ENCODE data around the gene CLIC6. TPM values are rescaled to one million over a fixed set of nuclear protein-coding genes. Genes with fewer than 3 reads are reported as not detected.

The CLIC6 gene
- total and polyA plus RNA-seq, 2 of the 4 experiments (the other 2 are of a cell fraction), result not detected

GRCh38 chr21:34670962-34671348, 2.2 kb downstream of the CLIC6 start:
- Histone ChIP-seq H3K4me3 (ENCODE audit: insufficient read depth, low read depth, low read length) (no peak overlapping the region), H3K79me1 (ENCODE audit: low read depth in 1 of 2, low read length in 2 of 2) (no peaks in the 10 kb centered on the region), H3K23ac (ENCODE audit: low read depth, low read length) (no peak overlapping the region), H2AFZ (replicated peaks; ENCODE audit: low read length, poor library complexity) (no peak overlapping the region), H3K9ac (ENCODE audit: low read depth, low read length) (no peak overlapping the region), H4K20me1 (ENCODE audit: insufficient read depth, low read length) (no peaks in the 10 kb centered on the region), H3K9me1 (ENCODE audit: insufficient read depth, low read length) (no peaks in the 10 kb centered on the region), H2AK9ac (replicated peaks; ENCODE audit: low read depth, low read length, poor library complexity) (no peak overlapping the region), H3K56ac (ENCODE audit: extremely low read depth, insufficient read depth, low read length) (no peak overlapping the region), H2BK120ac (ENCODE audit: low read depth, low read length) (no peak overlapping the region), H3K27ac (ENCODE audit: insufficient read depth, low read length) (no peak overlapping the region), H4K91ac (ENCODE audit: insufficient read depth, low read depth, low read length) (no peak overlapping the region), H3K9me3 (ENCODE audit: control insufficient read depth, insufficient read depth, low read length) (peaks cover 9% of the 10 kb centered on the region; the same call in 1 of the 2 replicates), H4K8ac (ENCODE audit: low read depth in 2 of 2, low read length in 2 of 2) (no peak overlapping the region), H3K36me3 (ENCODE audit: control insufficient read depth, insufficient read depth, low read length) (no peaks in the 10 kb centered on the region), H3K4ac (ENCODE audit: low read depth, low read length) (no peak overlapping the region), H3K27me3 (ENCODE audit: control insufficient read depth, insufficient read depth, low read length) (peaks cover 85% of the 10 kb centered on the region), H2AK5ac (ENCODE audit: low read depth, low read length) (no peak overlapping the region), H3K4me1 (ENCODE audit: control insufficient read depth, insufficient read depth, low read length) (peaks cover 8% of the 10 kb centered on the region; the same call in 1 of the 2 replicates), H4K5ac (ENCODE audit: low read depth, low read length) (no peak overlapping the region), H2BK20ac (ENCODE audit: low read depth, low read length) (no peak overlapping the region), H3K14ac (replicated peaks; ENCODE audit: low read depth, low read length) (no peak overlapping the region), H3K18ac (ENCODE audit: low read depth, low read length) (no peak overlapping the region), H2BK5ac (ENCODE audit: low read depth, low read length, poor library complexity, severe bottlenecking) (no peak overlapping the region), H3K4me2 (ENCODE audit: low read depth, low read length) (no peak overlapping the region), H2BK15ac (ENCODE audit: low read depth, low read length) (no peak overlapping the region)
- ChIA-PET CTCF (interaction anchor here (0.6 to 0.9 kb wide), 3 partner anchors 16 to 370 kb away, joined by 3 to 7 read pairs (median 4); no protein-coding TSS in a partner anchor), POLR2A (ENCODE audit: unreplicated experiment) (no interaction called here)
- no peak for DNase-seq
- no TSS peak for BruUV-seq (replicated peaks)
- in situ Hi-C loops (cut with MboI; ENCODE audit: low sequenced_read_pairs), result no loop called here
- dilution Hi-C loops (cut with HindIII; ENCODE audit: low sequenced_read_pairs, unreplicated experiment), result no loop called here
- no peak for ATAC-seq (ENCODE audit: low read depth)
- intact Hi-C loops (cut with micrococcal nuclease), result no loop called here
- TF ChIP-seq MAZ (IDR thresholded peaks at IDR 0.05; ENCODE audit: borderline replicate concordance, low read depth, low read length), result no peak
- no peak for TF ChIP-seq SMC3 (IDR thresholded peaks at IDR 0.05; ENCODE audit: low read depth, low read length)
- no peak for TF ChIP-seq MAFK (IDR thresholded peaks at IDR 0.05; ENCODE audit: low read depth, low read length)
- no peak for TF ChIP-seq MXI1 (IDR thresholded peaks at IDR 0.05; ENCODE audit: borderline replicate concordance, low read depth, low read length)
- TF ChIP-seq BHLHE40 (IDR thresholded peaks at IDR 0.05; ENCODE audit: low read depth, low read length), result no peak
- no peak for TF ChIP-seq USF2 (IDR thresholded peaks at IDR 0.05; ENCODE audit: low read depth, low read length)
- TF ChIP-seq CTCF (conservative IDR thresholded peaks at IDR 0.05; ENCODE audit: low read depth, low read length), result no peak
- TF ChIP-seq NFE2L2 (IDR thresholded peaks at IDR 0.05; ENCODE audit: low read depth, low read length), result no peak
- no peak for TF ChIP-seq RCOR1 (IDR thresholded peaks at IDR 0.05; ENCODE audit: insufficient replicate concordance, low read length)
- TF ChIP-seq POLR2A (IDR thresholded peaks at IDR 0.05; ENCODE audit: low read depth, low read length), result no peak
- TF ChIP-seq CEBPB (IDR thresholded peaks at IDR 0.05; ENCODE audit: low read depth, low read length), result no peak
- TF ChIP-seq RAD21 (IDR thresholded peaks at IDR 0.05; ENCODE audit: low read length), result no peak
- TF ChIP-seq ELK1 (IDR thresholded peaks at IDR 0.05; ENCODE audit: borderline replicate concordance, low read depth, low read length), result no peak
- no peak for TF ChIP-seq RFX5 (IDR thresholded peaks at IDR 0.05; ENCODE audit: low read depth, low read length)
- TF ChIP-seq CHD1 (IDR thresholded peaks at IDR 0.05; ENCODE audit: low read depth, low read length), result no peak
- no peak for TF ChIP-seq FOS (IDR thresholded peaks at IDR 0.05; ENCODE audit: low read depth, low read length)
- WGBS, 2 experiments (ENCODE audit: extremely low coverage in 2 of 2, insufficient read length in 1 of 2), result no CpG with 5 or more reads among the region's 8 CpGs

Measured in IMR-90 (cell line).